Left ventricle myocardium inferior (tissue), 1 donor: ENCODE results near the gene EXOSC7. TPM values are rescaled to one million over a fixed set of nuclear protein-coding genes. Genes with fewer than 3 reads are reported as not detected.

Source experiments
- DNase-seq: peaks from one replicate; pipeline ENCODE4 v3.0.0-alpha.2; 2020
- H3K27ac ChIP-seq: fragments of 200-600 bp; replicated peaks from 2 replicates; pipeline ENCODE4 v1.8.0; 2021
- H3K27me3 ChIP-seq: fragments of 200-600 bp; 2 replicates; pipeline ENCODE4 v1.8.0; 2021; ENCODE audit warnings: low read depth
- H3K36me3 ChIP-seq: fragments of 200-600 bp; 2 replicates; pipeline ENCODE4 v1.8.0; 2021
- H3K4me1 ChIP-seq: fragments of 200-600 bp; 2 replicates; pipeline ENCODE4 v1.8.0; 2021
- H3K4me3 ChIP-seq: fragments of 200-600 bp; 2 replicates; pipeline ENCODE4 v1.8.0; 2021; ENCODE audit warnings: mild to moderate bottlenecking, moderate library complexity
- H3K9me3 ChIP-seq: fragments of 200-600 bp; replicated peaks from 2 replicates; pipeline ENCODE4 v1.8.0; 2021
- CTCF ChIP-seq: fragments of 200-600 bp; IDR thresholded peaks from 2 replicates; pipeline ENCODE4 v1.8.0; 2021; ENCODE audit warnings: antibody characterized with exemption, mild to moderate bottlenecking, borderline replicate concordance
- intact Hi-C: fragments of 100-400 bp; cut with micrococcal nuclease; formaldehyde crosslinking; loops from one replicate; pipeline ENCODE4 v1.11.0; 2022
- total RNA-seq: library from RNA; stranded (reverse); fragmentation: NEBNext Ultra II Directional; extraction: Animal tissue kit (Norgen Biotek cat#: 25700); gene quantifications from one replicate; pipeline ENCODE4 v1.2.1, GENCODE V29; 2021
- donor health status: DM: no; HTN: yes; CAD: no; lungs with severe emphysema.

Gene EXOSC7
- total RNA-seq, 1 donor from 2014 or later: 27.2 TPM

GRCh38 chr3:44988073-44988472 is 12.0 kb downstream of the EXOSC7 start:
- intact Hi-C loops: no loop called here
- Histone ChIP-seq H3K27me3 (no peaks in the 10 kb centered on the region), H3K4me1 (peaks cover 61% of the 10 kb centered on the region), H3K9me3 (no peaks in the 10 kb centered on the region), H3K36me3 (peaks cover 18% of the 10 kb centered on the region), H3K27ac (no peak overlapping the region), H3K4me3 (no peak overlapping the region)
- TF ChIP-seq CTCF: peak; percentile 52
- no peak for DNase-seq

GRCh38 chr3:44989141-44989540 is 13.1 kb downstream of the EXOSC7 start:
- Histone ChIP-seq H3K36me3 (peaks cover 18% of the 10 kb centered on the region), H3K27me3 (no peaks in the 10 kb centered on the region), H3K27ac (peak overlapping the region; percentile 62), H3K4me1 (peaks cover 61% of the 10 kb centered on the region), H3K4me3 (no peak overlapping the region), H3K9me3 (no peaks in the 10 kb centered on the region)
- intact Hi-C loops: no loop called here
- no peak for DNase-seq
- TF ChIP-seq CTCF: no peak

- Histone ChIP-seq H3K9me3 (no peaks in the 10 kb centered on the region), H3K4me3 (no peak overlapping the region), H3K27me3 (no peaks in the 10 kb centered on the region), H3K36me3 (peaks cover 18% of the 10 kb centered on the region), H3K27ac (peak overlapping the region; percentile 62), H3K4me1 (peaks cover 60% of the 10 kb centered on the region)
- TF ChIP-seq CTCF: no peak
- intact Hi-C loops: no loop called here
- no peak for DNase-seq
Measured at GRCh38 chr3:44989636-44990373, 13.8 kb downstream of the EXOSC7 start.

- H3K4me1 ChIP-seq: peaks cover 76% of the 10 kb centered on the region
- TF ChIP-seq CTCF: no peak
- intact Hi-C loops: no loop called here
Measured at GRCh38 chr3:44991326-44991725, 15.3 kb downstream of the EXOSC7 start.

GRCh38 chr3:44992555-44993470 is 16.8 kb downstream of the EXOSC7 start:
- intact Hi-C loops: no loop called here
- H3K4me1 ChIP-seq: peaks cover 75% of the 10 kb centered on the region

More at GRCh38 chr3:44991326-44991725, 15.3 kb downstream of the EXOSC7 start:
- Histone ChIP-seq H3K27ac (no peak overlapping the region), H3K4me3 (no peak overlapping the region), H3K27me3 (no peaks in the 10 kb centered on the region), H3K36me3 (peaks cover 18% of the 10 kb centered on the region), H3K9me3 (no peaks in the 10 kb centered on the region)
- no peak for DNase-seq

More at GRCh38 chr3:44992555-44993470, 16.8 kb downstream of the EXOSC7 start:
- H3K36me3 ChIP-seq: peaks cover 30% of the 10 kb centered on the region
- no peak for DNase-seq
- peak; percentile 72 for TF ChIP-seq CTCF
- peak overlapping the region; percentile 46 for H3K27ac ChIP-seq
- no peaks in the 10 kb centered on the region for H3K9me3 ChIP-seq
- H3K27me3 ChIP-seq: no peaks in the 10 kb centered on the region
- H3K4me3 ChIP-seq: no peak overlapping the region
